Liver (tissue), 3 donors: ENCODE measurements around the gene PRRG2.
A peak's percentile ranks its signal among the peaks of the same experiment; 100 is the strongest.

ENCODE experiments used
- EGR1 ChIP-seq, 2 donors: IDR thresholded peaks; 2 replicates each; pipeline ENCODE4 v1.6.1; 2016 to 2018; ENCODE audit warnings: antibody characterized with exemption in 2 of 2, low read depth in 2 of 2
- GABPA ChIP-seq, 2 donors: IDR thresholded peaks in 1 of 2; conservative IDR thresholded peaks in 1 of 2; 2 replicates each; pipeline ENCODE4 v1.6.1; 2016; ENCODE audit warnings: antibody characterized with exemption in 2 of 2, mild to moderate bottlenecking in 1 of 2, moderate library complexity in 1 of 2
- JUND ChIP-seq, 2 donors: IDR thresholded peaks; 2 replicates each; pipeline ENCODE4 v1.6.1; 2016; ENCODE audit warnings: antibody characterized with exemption in 2 of 2
- RXRA ChIP-seq, 2 donors: IDR thresholded peaks; 2 replicates each; pipeline ENCODE4 v1.6.1; 2017 to 2018; ENCODE audit warnings: antibody characterized with exemption in 2 of 2, mild to moderate bottlenecking in 1 of 2
- TAF1 ChIP-seq: conservative IDR thresholded peaks from 2 replicates; pipeline ENCODE4 v1.6.1; 2016; ENCODE audit warnings: antibody characterized with exemption, mild to moderate bottlenecking
- YY1 ChIP-seq: IDR thresholded peaks from 2 replicates; pipeline ENCODE4 v1.6.1; 2016; ENCODE audit warnings: antibody characterized with exemption, mild to moderate bottlenecking
- TF ChIP-seq, protein P1 (sequence below): fragments of 150-350 bp; IDR thresholded peaks from 2 replicates; pipeline ENCODE4 v1.5.1; 2017; ENCODE audit warnings: improper control_type of control experiment, low read depth, low read length; ENCODE audit not compliant: missing input control
- TF ChIP-seq, protein P2 (sequence below): IDR thresholded peaks from 2 replicates; pipeline ENCODE4 v1.6.1; 2016; ENCODE audit warnings: antibody characterized with exemption
- TF ChIP-seq, protein P3 (sequence below): IDR thresholded peaks from 2 replicates; pipeline ENCODE4 v1.6.1; 2016; ENCODE audit warnings: antibody characterized with exemption
- donor health status: healthy.
- donor health status: healthy.

DNA sequence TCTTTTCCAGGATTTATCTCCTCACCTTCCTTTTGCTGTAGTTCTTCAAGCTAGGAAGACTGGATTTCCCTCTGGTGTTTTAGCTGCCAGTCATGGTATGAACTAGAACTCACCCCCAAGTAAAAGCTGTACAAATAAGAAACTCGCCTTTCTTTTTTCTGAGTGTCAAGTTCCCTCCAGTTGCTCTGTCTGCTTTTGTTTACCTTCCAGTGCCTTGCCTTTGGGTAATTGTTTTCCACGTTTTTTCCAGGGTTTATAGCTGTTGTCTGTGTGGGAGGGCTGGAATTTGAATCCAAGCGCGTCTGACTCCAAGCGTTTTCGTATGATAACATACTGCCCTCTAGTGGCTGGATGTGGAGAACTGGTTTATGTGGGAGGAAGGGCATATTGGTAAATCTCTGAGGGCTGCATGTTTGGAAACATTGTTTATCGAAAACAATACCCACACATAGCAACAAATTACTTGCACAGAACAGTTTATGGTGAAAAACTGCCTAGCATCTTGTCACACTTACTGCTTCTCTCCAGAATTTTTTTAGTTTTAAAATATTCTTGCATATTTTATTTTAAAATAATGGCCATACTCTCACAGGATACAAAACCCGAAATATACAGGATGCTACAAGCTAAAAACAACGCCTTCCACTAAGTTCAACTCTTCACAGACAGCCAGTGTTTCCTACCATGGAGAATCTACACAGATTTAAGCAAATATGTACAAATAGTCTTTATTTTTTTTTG, 34.1 kb upstream of the PRRG2 start:
- TF ChIP-seq, protein P1, sequence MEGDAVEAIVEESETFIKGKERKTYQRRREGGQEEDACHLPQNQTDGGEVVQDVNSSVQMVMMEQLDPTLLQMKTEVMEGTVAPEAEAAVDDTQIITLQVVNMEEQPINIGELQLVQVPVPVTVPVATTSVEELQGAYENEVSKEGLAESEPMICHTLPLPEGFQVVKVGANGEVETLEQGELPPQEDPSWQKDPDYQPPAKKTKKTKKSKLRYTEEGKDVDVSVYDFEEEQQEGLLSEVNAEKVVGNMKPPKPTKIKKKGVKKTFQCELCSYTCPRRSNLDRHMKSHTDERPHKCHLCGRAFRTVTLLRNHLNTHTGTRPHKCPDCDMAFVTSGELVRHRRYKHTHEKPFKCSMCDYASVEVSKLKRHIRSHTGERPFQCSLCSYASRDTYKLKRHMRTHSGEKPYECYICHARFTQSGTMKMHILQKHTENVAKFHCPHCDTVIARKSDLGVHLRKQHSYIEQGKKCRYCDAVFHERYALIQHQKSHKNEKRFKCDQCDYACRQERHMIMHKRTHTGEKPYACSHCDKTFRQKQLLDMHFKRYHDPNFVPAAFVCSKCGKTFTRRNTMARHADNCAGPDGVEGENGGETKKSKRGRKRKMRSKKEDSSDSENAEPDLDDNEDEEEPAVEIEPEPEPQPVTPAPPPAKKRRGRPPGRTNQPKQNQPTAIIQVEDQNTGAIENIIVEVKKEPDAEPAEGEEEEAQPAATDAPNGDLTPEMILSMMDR = peak; percentile 94
- TF ChIP-seq RXRA (IDR thresholded peaks at IDR 0.05) (no peak), YY1 (no peak), JUND (IDR thresholded peaks at IDR 0.05) (no peak), GABPA (IDR thresholded peaks at IDR 0.05 in 1 of 2, conservative IDR thresholded peaks at IDR 0.05 in 1 of 2) (peak in 1 of 2 donors; percentile 29), EGR1 (IDR thresholded peaks at IDR 0.05; ENCODE audit: low read depth in 2 of 2) (peak in 1 of 2 donors; percentile 17), TAF1 (no peak)
- TF ChIP-seq, protein P2, sequence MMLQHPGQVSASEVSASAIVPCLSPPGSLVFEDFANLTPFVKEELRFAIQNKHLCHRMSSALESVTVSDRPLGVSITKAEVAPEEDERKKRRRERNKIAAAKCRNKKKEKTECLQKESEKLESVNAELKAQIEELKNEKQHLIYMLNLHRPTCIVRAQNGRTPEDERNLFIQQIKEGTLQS = no peak
- TF ChIP-seq, protein P3, sequence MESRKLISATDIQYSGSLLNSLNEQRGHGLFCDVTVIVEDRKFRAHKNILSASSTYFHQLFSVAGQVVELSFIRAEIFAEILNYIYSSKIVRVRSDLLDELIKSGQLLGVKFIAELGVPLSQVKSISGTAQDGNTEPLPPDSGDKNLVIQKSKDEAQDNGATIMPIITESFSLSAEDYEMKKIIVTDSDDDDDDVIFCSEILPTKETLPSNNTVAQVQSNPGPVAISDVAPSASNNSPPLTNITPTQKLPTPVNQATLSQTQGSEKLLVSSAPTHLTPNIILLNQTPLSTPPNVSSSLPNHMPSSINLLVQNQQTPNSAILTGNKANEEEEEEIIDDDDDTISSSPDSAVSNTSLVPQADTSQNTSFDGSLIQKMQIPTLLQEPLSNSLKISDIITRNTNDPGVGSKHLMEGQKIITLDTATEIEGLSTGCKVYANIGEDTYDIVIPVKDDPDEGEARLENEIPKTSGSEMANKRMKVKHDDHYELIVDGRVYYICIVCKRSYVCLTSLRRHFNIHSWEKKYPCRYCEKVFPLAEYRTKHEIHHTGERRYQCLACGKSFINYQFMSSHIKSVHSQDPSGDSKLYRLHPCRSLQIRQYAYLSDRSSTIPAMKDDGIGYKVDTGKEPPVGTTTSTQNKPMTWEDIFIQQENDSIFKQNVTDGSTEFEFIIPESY = no peak
